NT2/D1 (cell line): ENCODE data around the gene DIAPH1.

Experiments used
- DNase-seq: peaks from one replicate; pipeline ENCODE4 v3.0.0-alpha.2; 2011; ENCODE audit warnings: low read depth, low spot score
- H3K27me3 ChIP-seq: 2 replicates; pipeline ENCODE4 v1.6.0; 2011; ENCODE audit warnings: mild to moderate bottlenecking; ENCODE audit not compliant: insufficient read length, insufficient read depth
- H3K36me3 ChIP-seq: 2 replicates; pipeline ENCODE4 v1.6.1; 2011; ENCODE audit warnings: mild to moderate bottlenecking, low read length, mixed read lengths; ENCODE audit not compliant: insufficient read depth, insufficient read length
- H3K4me1 ChIP-seq: 2 replicates; pipeline ENCODE4 v1.5.1; 2011; ENCODE audit not compliant: insufficient read depth, insufficient read length
- H3K4me3 ChIP-seq: 2 replicates; pipeline ENCODE4 v1.5.1; 2011; ENCODE audit warnings: low read depth; ENCODE audit not compliant: insufficient read length
- H3K9ac ChIP-seq: 2 replicates; pipeline ENCODE4 v1.6.0; 2011; ENCODE audit warnings: low read depth; ENCODE audit not compliant: insufficient read length
- H3K9me3 ChIP-seq: 2 replicates; pipeline ENCODE4 v1.5.1; 2011; ENCODE audit warnings: mild to moderate bottlenecking, low read length; ENCODE audit not compliant: insufficient read depth
- SUZ12 ChIP-seq: IDR thresholded peaks from 2 replicates; pipeline ENCODE4 v1.6.1; 2011; ENCODE audit not compliant: insufficient read length, insufficient read depth; ENCODE audit errors: extremely low read depth
- YY1 ChIP-seq: IDR thresholded peaks from 2 replicates; pipeline ENCODE4 v1.6.1; 2011; ENCODE audit not compliant: insufficient read length, insufficient read depth
- ZNF274 ChIP-seq: IDR thresholded peaks from 2 replicates; pipeline ENCODE4 v1.6.1; 2011; ENCODE audit warnings: mild to moderate bottlenecking, low read depth, low read length

Gene DIAPH1

DNA sequence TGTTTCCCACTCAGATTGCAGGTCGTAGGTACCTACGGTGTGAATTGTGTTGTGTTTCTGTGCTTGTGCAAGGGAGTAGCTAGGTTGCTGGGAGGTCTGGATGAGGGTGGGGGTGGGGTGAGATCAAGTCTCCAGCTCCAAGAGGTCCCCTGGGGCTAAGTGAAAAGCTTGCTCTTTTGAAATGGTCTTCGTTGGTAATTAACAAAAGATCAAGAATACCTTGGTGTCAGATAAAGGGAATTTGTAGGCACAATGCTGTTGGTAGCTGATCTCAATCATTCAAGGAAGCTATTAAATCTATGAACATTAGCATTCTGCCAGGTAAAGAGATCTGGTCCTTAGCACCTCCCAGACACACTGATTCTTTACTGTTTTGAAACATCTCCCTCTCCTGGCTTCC lies 134.9 kb downstream of the DIAPH1 start:
- H3K36me3 ChIP-seq: peaks cover 7% of the 10 kb centered on the region
- DNase-seq: no peak
- no peaks in the 10 kb centered on the region; the same call in 1 of the 2 replicates for H3K9me3 ChIP-seq
- peak overlapping the region; percentile 38 for H3K4me3 ChIP-seq
- TF ChIP-seq YY1 (no peak), SUZ12 (no peak), ZNF274 (no peak)
- peak overlapping the region; percentile 17 for H3K9ac ChIP-seq
- peaks cover under 1% of the 10 kb centered on the region for H3K4me1 ChIP-seq
- H3K27me3 ChIP-seq: peaks cover 22% of the 10 kb centered on the region

GRCh38 chr5:141479776-141480175 lies 139.0 kb downstream of the DIAPH1 start:
- DNase-seq: no peak
- Histone ChIP-seq H3K9ac (no peak overlapping the region), H3K9me3 (no peaks in the 10 kb centered on the region), H3K4me1 (peaks cover 4% of the 10 kb centered on the region), H3K27me3 (peaks cover 28% of the 10 kb centered on the region), H3K4me3 (no peak overlapping the region), H3K36me3 (no peaks in the 10 kb centered on the region)
- TF ChIP-seq SUZ12 (no peak), ZNF274 (no peak), YY1 (no peak)

DNA sequence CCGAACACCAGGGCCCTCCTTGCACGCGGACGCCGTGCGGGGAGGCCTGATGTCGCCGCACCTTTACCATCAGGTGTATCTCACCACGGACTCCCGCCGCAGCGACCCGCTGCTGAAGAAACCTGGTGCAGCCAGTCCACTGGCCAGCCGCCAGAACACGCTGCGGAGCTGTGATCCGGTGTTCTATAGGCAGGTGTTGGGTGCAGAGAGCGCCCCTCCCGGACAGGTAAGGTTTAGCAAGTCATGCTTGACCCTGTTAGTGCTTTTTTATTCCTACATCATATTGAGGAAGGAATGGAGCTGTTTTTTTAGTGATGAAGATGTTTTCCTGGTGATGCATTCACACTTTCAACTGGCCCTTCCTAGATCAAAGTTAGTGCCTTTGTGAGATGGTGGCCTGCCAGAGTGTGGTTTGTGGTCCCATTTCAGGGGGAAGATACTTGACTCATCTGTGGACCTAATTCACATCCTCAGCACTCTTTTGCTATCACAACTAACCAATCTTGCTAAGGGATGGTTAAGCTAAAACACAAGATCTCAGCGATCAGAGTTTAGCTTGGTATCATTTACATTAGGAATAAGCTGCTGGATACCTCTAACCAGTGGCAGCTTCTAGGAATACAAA lies 140.4 kb downstream of the DIAPH1 start:
- peaks cover 4% of the 10 kb centered on the region for H3K4me1 ChIP-seq
- no peak overlapping the region for H3K9ac ChIP-seq
- H3K36me3 ChIP-seq: no peaks in the 10 kb centered on the region
- no peaks in the 10 kb centered on the region for H3K9me3 ChIP-seq
- TF ChIP-seq YY1: no peak
- no peak for TF ChIP-seq ZNF274
- no peak for TF ChIP-seq SUZ12
- H3K4me3 ChIP-seq: no peak overlapping the region
- H3K27me3 ChIP-seq: peaks cover 36% of the 10 kb centered on the region
- no peak for DNase-seq

GRCh38 chr5:141477815-141478214 lies 141.0 kb downstream of the DIAPH1 start:
- Histone ChIP-seq H3K4me3 (no peak overlapping the region), H3K9ac (no peak overlapping the region), H3K36me3 (no peaks in the 10 kb centered on the region), H3K27me3 (peaks cover 36% of the 10 kb centered on the region), H3K4me1 (peaks cover 4% of the 10 kb centered on the region), H3K9me3 (no peaks in the 10 kb centered on the region)
- no peak for DNase-seq
- TF ChIP-seq ZNF274 (no peak), SUZ12 (no peak), YY1 (no peak)

DNA sequence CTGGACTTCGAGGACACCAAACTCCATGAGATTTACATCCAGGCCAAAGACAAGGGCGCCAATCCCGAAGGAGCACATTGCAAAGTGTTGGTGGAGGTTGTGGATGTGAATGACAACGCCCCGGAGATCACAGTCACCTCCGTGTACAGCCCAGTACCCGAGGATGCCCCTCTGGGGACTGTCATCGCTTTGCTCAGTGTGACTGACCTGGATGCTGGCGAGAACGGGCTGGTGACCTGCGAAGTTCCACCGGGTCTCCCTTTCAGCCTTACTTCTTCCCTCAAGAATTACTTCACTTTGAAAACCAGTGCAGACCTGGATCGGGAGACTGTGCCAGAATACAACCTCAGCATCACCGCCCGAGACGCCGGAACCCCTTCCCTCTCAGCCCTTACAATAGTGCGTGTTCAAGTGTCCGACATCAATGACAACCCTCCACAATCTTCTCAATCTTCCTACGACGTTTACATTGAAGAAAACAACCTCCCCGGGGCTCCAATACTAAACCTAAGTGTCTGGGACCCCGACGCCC lies 141.7 kb downstream of the DIAPH1 start:
- no peak for TF ChIP-seq YY1
- TF ChIP-seq SUZ12: no peak
- no peak for TF ChIP-seq ZNF274
- Histone ChIP-seq H3K4me1 (peaks cover 4% of the 10 kb centered on the region), H3K36me3 (no peaks in the 10 kb centered on the region), H3K9ac (peak overlapping the region; percentile 9), H3K27me3 (peaks cover 36% of the 10 kb centered on the region), H3K4me3 (peak overlapping the region; percentile 72), H3K9me3 (no peaks in the 10 kb centered on the region)
- DNase-seq: no peak

- Histone ChIP-seq H3K4me1 (peaks cover 4% of the 10 kb centered on the region), H3K27me3 (peaks cover 36% of the 10 kb centered on the region), H3K36me3 (no peaks in the 10 kb centered on the region), H3K9ac (peak overlapping the region; percentile 79), H3K4me3 (peak overlapping the region; percentile 72), H3K9me3 (no peaks in the 10 kb centered on the region)
- TF ChIP-seq ZNF274 (no peak), SUZ12 (no peak), YY1 (no peak)
- no peak for DNase-seq
These were observed 142.5 kb downstream of the DIAPH1 start for GRCh38 chr5:141476132-141476911.

DNA sequence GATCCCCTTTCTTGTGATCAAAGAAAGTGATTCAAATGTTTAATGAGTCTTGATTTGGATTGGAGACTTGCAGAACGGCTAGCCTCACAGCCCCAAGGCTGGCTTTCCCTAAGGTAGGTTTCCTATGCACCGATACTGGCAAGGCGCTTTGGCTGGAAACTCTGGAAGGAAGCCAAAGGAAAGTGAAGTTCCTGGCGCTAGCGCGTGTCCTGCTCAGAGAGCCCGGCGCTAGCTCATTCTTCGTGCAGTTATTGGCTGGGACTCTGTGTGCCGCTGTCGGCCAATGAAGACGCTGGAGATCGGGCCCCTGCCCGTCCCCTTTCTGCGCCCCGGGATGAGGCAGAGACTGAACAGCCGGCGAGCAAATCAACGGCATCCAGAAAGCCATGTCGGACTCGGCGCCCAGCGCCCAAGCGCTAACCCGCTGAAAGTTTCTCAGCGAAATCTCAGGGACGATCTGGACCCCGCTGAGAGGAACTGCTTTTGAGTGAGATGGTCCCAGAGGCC lies 143.1 kb downstream of the DIAPH1 start, which contains the start of gene PCDHGC3:
TSS of gene PCDHGC3 (plus strand) at position 342 of the 507 bp plus-strand sequence. CDS start at position 493, 151 bp downstream.
- peaks cover 4% of the 10 kb centered on the region for H3K4me1 ChIP-seq
- peaks cover 36% of the 10 kb centered on the region for H3K27me3 ChIP-seq
- H3K4me3 ChIP-seq: peak within 1 kb of the TSS; percentile 72
- H3K9ac ChIP-seq: peak within 1 kb of the TSS; percentile 79
- TF ChIP-seq ZNF274: no peak
- no peak for TF ChIP-seq SUZ12
- no peak for TF ChIP-seq YY1
- DNase-seq: peak; percentile 70
- H3K9me3 ChIP-seq: no peaks in the 10 kb centered on the region
- no peaks in the 10 kb centered on the region for H3K36me3 ChIP-seq
